Lower leg skin (tissue), 3 donors: ENCODE results near the gene HMGXB3.

ENCODE experiments used
- POLR2A ChIP-seq, 2 donors: fragments of 450-650 bp; IDR thresholded peaks; one replicate each; pipeline ENCODE4 v1.6.1; 2016 to 2017; ENCODE audit warnings: antibody characterized with exemption in 2 of 2, mild to moderate bottlenecking in 1 of 2, moderate library complexity in 1 of 2
- TF ChIP-seq, protein P1 (sequence below), 3 donors: fragments of 450-650 bp; IDR thresholded peaks; one replicate each; pipeline ENCODE4 v1.5.1; 2016; ENCODE audit warnings: antibody characterized with exemption in 3 of 3, mild to moderate bottlenecking in 3 of 3, moderate library complexity in 2 of 3

DNA sequence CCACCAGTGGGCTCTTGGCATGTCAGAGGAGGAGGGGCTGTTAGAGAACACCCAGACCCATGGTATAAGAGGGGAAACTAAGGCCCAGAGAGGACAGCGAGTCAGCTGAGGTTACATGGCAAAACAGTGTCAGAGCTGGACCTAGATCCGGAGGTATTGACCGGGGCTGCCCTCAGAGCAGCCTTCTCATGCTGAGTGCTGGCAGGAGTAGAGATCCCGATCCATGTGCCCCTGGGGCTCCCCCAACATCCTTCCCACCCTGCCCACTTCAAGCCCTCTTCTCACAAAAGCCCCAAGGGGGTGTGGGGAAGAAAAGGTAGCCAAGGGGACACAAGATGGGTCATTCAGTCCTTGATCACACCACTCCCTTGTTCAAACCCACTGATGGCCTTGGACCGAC, 65.9 kb downstream of the HMGXB3 start:
- no peak for TF ChIP-seq POLR2A (IDR thresholded peaks at IDR 0.05)
- TF ChIP-seq, protein P1, sequence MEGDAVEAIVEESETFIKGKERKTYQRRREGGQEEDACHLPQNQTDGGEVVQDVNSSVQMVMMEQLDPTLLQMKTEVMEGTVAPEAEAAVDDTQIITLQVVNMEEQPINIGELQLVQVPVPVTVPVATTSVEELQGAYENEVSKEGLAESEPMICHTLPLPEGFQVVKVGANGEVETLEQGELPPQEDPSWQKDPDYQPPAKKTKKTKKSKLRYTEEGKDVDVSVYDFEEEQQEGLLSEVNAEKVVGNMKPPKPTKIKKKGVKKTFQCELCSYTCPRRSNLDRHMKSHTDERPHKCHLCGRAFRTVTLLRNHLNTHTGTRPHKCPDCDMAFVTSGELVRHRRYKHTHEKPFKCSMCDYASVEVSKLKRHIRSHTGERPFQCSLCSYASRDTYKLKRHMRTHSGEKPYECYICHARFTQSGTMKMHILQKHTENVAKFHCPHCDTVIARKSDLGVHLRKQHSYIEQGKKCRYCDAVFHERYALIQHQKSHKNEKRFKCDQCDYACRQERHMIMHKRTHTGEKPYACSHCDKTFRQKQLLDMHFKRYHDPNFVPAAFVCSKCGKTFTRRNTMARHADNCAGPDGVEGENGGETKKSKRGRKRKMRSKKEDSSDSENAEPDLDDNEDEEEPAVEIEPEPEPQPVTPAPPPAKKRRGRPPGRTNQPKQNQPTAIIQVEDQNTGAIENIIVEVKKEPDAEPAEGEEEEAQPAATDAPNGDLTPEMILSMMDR (IDR thresholded peaks at IDR 0.05): no peak
